Measurements from ENCODE around the gene ELOVL5.
"Not testable (repeated sequence)": the region's sequence is repeated elsewhere in the genome, so short reads cannot be mapped to it uniquely, and the experiment has no call there.

Gene ELOVL5

GRCh38 chr6:53325785-53326184 lies 23.0 kb downstream of the ELOVL5 start:
- Histone ChIP-seq H3K27me3 (ENCODE audit: control insufficient read depth in 1 of 2, insufficient read depth in 2 of 2, low read length in 2 of 2) (no peaks in the 10 kb centered on the region), H3K9me3 (ENCODE audit: low read length) (no peaks in the 10 kb centered on the region), H3K36me3 (ENCODE audit: insufficient read depth, low read length) (no peaks in the 10 kb centered on the region), H3K4me1 (ENCODE audit: insufficient read depth, low read length) (peaks cover 49% of the 10 kb centered on the region), H3K4me3 (ENCODE audit: low read depth in 1 of 2, low read length in 2 of 2) (no peak overlapping the region), H3K9ac (ENCODE audit: low read length) (no peak overlapping the region), H3K27ac (ENCODE audit: low read depth, low read length) (peak overlapping the region; percentile 68)

DNA sequence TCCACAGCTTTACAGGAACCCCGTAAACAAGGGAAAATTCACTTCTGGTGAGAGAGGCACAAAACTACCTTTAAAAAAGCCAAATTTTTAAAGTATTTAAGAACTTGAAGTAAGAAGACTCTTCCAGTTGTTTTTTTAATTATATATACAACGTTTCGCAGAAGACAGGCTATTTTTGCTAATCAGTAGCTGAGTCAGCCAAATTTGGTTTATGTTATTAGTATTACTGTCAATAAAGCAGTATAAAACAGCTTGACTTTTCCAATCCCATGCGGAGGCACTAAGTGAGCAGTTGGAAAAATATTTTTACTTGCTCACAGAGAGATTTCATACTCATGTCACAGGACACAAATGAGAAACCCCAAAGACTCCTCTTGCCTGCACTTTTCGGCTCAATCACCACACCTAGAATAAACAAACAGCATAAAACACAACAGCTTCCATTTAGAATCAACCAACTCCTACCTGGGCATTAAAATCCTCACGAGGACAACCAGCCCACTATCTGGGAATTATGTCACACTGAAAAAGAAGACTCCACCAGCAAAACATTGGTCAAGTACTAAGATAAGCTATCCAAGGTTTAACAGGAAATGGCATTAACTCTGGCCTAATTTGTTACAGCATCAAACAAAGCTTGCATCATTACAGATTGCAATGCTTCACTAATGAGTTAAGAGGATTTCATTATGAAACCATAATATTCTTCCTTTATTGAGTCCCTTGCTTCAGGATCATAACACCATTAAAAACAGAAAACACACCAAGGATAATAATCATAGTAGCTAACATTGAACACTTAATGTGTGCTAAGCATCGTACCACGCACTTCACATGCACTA lies 26.3 kb downstream of the ELOVL5 start:
- H3K27me3 ChIP-seq (ENCODE audit: control insufficient read depth in 1 of 2, insufficient read depth in 2 of 2, low read length in 2 of 2) = no peaks in the 10 kb centered on the region
- H3K27ac ChIP-seq (ENCODE audit: low read depth, low read length) = peak overlapping the region; percentile 0
- no peaks in the 10 kb centered on the region for H3K36me3 ChIP-seq (ENCODE audit: insufficient read depth, low read length)
- no peak overlapping the region for H3K9ac ChIP-seq (ENCODE audit: low read length)
- peaks cover 39% of the 10 kb centered on the region for H3K4me1 ChIP-seq (ENCODE audit: insufficient read depth, low read length)
- H3K9me3 ChIP-seq (ENCODE audit: low read length) = no peaks in the 10 kb centered on the region
- no peak overlapping the region for H3K4me3 ChIP-seq (ENCODE audit: low read depth in 1 of 2, low read length in 2 of 2)

GRCh38 chr6:53321701-53322100 lies 27.0 kb downstream of the ELOVL5 start:
- peak overlapping the region in 1 of 2 donors; percentile 1 for H3K4me3 ChIP-seq (ENCODE audit: low read depth in 1 of 2, low read length in 2 of 2)
- no peaks in the 10 kb centered on the region for H3K36me3 ChIP-seq (ENCODE audit: insufficient read depth, low read length)
- H3K4me1 ChIP-seq (ENCODE audit: insufficient read depth, low read length) = peaks cover 34% of the 10 kb centered on the region
- no peak overlapping the region for H3K9ac ChIP-seq (ENCODE audit: low read length)
- H3K27me3 ChIP-seq (ENCODE audit: control insufficient read depth in 1 of 2, insufficient read depth in 2 of 2, low read length in 2 of 2) = no peaks in the 10 kb centered on the region
- H3K27ac ChIP-seq (ENCODE audit: low read depth, low read length) = peak overlapping the region; percentile 0
- no peaks in the 10 kb centered on the region for H3K9me3 ChIP-seq (ENCODE audit: low read length)

- Histone ChIP-seq H3K9me3 (ENCODE audit: low read length) (no peaks in the 10 kb centered on the region), H3K9ac (ENCODE audit: low read length) (no peak overlapping the region), H3K36me3 (ENCODE audit: insufficient read depth, low read length) (no peaks in the 10 kb centered on the region), H3K27ac (ENCODE audit: low read depth, low read length) (no peak overlapping the region), H3K4me1 (ENCODE audit: insufficient read depth, low read length) (peaks cover 35% of the 10 kb centered on the region), H3K27me3 (ENCODE audit: control insufficient read depth in 1 of 2, insufficient read depth in 2 of 2, low read length in 2 of 2) (no peaks in the 10 kb centered on the region), H3K4me3 (ENCODE audit: low read depth in 1 of 2, low read length in 2 of 2) (no peak overlapping the region)
Observed at GRCh38 chr6:53320964-53321363, 27.8 kb downstream of the ELOVL5 start.

DNA sequence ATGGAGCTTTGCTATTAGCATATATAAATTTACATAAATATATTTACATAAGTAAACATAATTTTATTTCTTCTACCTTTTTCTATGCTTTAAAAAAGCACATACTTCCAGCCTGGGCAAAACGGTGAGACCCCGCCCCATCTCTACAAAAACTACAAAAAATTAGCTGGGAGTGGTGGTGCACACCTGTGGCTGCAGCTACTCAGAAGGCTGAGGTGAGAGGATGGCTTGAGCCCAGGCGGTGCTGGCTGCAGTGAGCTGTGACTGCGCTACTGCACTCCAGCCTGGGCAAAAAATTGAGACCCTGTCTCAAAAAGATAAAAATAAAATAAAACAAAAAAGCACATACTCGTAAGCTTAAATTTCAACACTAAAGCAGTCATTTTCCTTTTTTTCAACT lies 30.3 kb downstream of the ELOVL5 start:
- Histone ChIP-seq H3K27ac (ENCODE audit: low read depth, low read length) (no peak overlapping the region), H3K4me1 (ENCODE audit: insufficient read depth, low read length) (peaks cover 46% of the 10 kb centered on the region), H3K4me3 (ENCODE audit: low read depth in 1 of 2, low read length in 2 of 2) (no peak overlapping the region), H3K36me3 (ENCODE audit: insufficient read depth, low read length) (no peaks in the 10 kb centered on the region), H3K27me3 (ENCODE audit: control insufficient read depth in 1 of 2, insufficient read depth in 2 of 2, low read length in 2 of 2) (no peaks in the 10 kb centered on the region), H3K9ac (ENCODE audit: low read length) (no peak overlapping the region), H3K9me3 (ENCODE audit: low read length) (no peaks in the 10 kb centered on the region)

GRCh38 chr6:53317861-53318260 lies 30.9 kb downstream of the ELOVL5 start:
- no peaks in the 10 kb centered on the region for H3K27me3 ChIP-seq (ENCODE audit: control insufficient read depth in 1 of 2, insufficient read depth in 2 of 2, low read length in 2 of 2)
- no peak overlapping the region for H3K4me3 ChIP-seq (ENCODE audit: low read depth in 1 of 2, low read length in 2 of 2)
- H3K36me3 ChIP-seq (ENCODE audit: insufficient read depth, low read length) = no peaks in the 10 kb centered on the region
- no peaks in the 10 kb centered on the region for H3K9me3 ChIP-seq (ENCODE audit: low read length)
- H3K27ac ChIP-seq (ENCODE audit: low read depth, low read length) = no peak overlapping the region
- H3K4me1 ChIP-seq (ENCODE audit: insufficient read depth, low read length) = peaks cover 46% of the 10 kb centered on the region
- H3K9ac ChIP-seq (ENCODE audit: low read length) = no peak overlapping the region

- not testable (repeated sequence) for H3K27me3 ChIP-seq (ENCODE audit: control insufficient read depth in 1 of 2, insufficient read depth in 2 of 2, low read length in 2 of 2); H3K27ac ChIP-seq (ENCODE audit: low read depth, low read length); H3K4me3 ChIP-seq (ENCODE audit: low read depth in 1 of 2, low read length in 2 of 2); H3K36me3 ChIP-seq (ENCODE audit: insufficient read depth, low read length); H3K9me3 ChIP-seq (ENCODE audit: low read length); H3K9ac ChIP-seq (ENCODE audit: low read length)
- H3K4me1 ChIP-seq (ENCODE audit: insufficient read depth, low read length) = peaks cover 46% of the 10 kb centered on the region
Observed at GRCh38 chr6:53317299-53317698, 31.5 kb downstream of the ELOVL5 start.

DNA sequence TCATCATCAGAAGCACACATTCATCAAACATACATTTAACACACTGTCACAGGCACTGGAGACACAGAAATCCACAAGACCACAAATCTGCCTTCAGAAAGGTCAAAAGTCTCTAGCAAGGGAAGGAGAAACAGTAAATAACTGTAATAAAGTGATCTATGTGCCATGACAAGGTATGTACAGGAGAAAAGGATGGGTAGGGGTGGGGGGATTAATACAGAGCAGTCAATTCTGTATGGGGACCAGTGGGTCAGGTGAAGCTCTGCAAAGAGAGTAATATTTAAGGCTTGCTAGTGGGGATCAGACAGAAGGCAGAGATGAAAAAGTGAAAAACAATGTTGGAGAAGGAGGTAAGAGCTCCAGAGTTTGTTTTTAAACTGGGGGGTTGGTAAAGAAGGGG lies 32.6 kb downstream of the ELOVL5 start:
- no peak overlapping the region for H3K4me3 ChIP-seq (ENCODE audit: low read depth in 1 of 2, low read length in 2 of 2)
- H3K4me1 ChIP-seq (ENCODE audit: insufficient read depth, low read length) = peaks cover 40% of the 10 kb centered on the region
- no peak overlapping the region for H3K9ac ChIP-seq (ENCODE audit: low read length)
- H3K9me3 ChIP-seq (ENCODE audit: low read length) = no peaks in the 10 kb centered on the region
- no peak overlapping the region for H3K27ac ChIP-seq (ENCODE audit: low read depth, low read length)
- H3K27me3 ChIP-seq (ENCODE audit: control insufficient read depth in 1 of 2, insufficient read depth in 2 of 2, low read length in 2 of 2) = no peaks in the 10 kb centered on the region
- no peaks in the 10 kb centered on the region for H3K36me3 ChIP-seq (ENCODE audit: insufficient read depth, low read length)

DNA sequence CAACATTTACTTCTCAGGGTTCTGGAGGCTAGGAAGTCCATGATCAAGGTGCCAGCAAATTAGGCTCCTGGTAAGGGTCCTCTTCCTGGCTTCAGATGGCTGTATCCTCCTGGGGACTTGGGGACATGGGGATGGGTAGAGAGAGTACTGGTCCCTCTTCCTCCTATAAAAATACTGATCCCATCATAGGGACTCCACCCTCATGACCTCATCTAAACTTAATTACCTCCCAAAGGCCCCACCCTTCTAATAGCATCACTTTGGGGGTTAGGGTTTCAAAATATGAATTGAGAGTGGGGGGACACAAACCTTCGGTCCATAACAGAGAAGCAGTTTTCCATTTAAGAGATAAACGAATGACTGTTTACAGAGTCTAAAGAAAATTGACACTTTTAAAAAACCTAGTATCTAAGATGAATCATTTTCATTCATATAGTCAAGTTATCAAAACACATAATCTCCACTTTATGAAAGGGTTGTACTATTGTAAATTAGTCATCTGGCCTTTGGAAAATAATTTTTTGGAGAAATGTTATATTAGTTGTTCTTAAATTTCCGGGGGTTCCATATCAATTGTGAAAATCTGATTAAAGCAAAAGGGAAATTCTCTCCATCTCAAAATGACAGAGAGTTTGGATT lies 33.5 kb downstream of the ELOVL5 start:
- Histone ChIP-seq H3K36me3 (ENCODE audit: insufficient read depth, low read length) (no peaks in the 10 kb centered on the region), H3K4me3 (ENCODE audit: low read depth in 1 of 2, low read length in 2 of 2) (no peak overlapping the region), H3K27me3 (ENCODE audit: control insufficient read depth in 1 of 2, insufficient read depth in 2 of 2, low read length in 2 of 2) (no peaks in the 10 kb centered on the region), H3K9me3 (ENCODE audit: low read length) (no peaks in the 10 kb centered on the region), H3K4me1 (ENCODE audit: insufficient read depth, low read length) (peaks cover 36% of the 10 kb centered on the region), H3K27ac (ENCODE audit: low read depth, low read length) (no peak overlapping the region), H3K9ac (ENCODE audit: low read length) (no peak overlapping the region)

DNA sequence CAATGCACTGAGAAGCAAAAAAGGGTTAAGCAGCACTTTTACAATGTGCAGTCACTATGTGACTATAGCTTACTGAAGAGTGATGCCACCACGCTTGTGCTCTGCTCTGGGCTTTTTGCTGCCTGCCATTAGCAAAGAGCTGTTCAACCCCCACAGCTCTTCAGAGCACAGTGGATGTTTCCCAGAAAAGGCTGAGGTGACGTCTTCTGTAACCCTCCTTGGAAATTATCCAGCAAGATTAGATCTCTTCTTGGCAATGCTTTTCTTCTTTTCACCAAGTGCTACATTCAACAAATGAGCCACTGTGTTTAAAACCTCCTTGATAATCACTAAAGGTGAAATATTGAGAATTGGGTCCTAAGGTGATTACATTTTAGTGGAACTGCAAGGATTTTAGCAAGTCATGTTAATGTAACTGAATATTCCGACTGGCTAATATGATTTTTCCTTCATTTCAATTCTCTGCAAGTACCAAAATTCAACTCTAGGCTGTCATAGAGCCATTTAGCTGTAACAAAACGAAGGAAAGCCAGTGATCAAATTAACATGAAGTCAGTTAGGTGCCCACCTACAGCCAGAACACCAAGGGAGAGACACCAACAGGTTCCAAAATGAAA lies 34.9 kb downstream of the ELOVL5 start:
- Histone ChIP-seq H3K9me3 (ENCODE audit: low read length) (no peaks in the 10 kb centered on the region), H3K4me1 (ENCODE audit: insufficient read depth, low read length) (peaks cover 46% of the 10 kb centered on the region), H3K9ac (ENCODE audit: low read length) (no peak overlapping the region), H3K27me3 (ENCODE audit: control insufficient read depth in 1 of 2, insufficient read depth in 2 of 2, low read length in 2 of 2) (no peaks in the 10 kb centered on the region), H3K4me3 (ENCODE audit: low read depth in 1 of 2, low read length in 2 of 2) (no peak overlapping the region), H3K27ac (ENCODE audit: low read depth, low read length) (no peak overlapping the region), H3K36me3 (ENCODE audit: insufficient read depth, low read length) (no peaks in the 10 kb centered on the region)

- no peaks in the 10 kb centered on the region for H3K9me3 ChIP-seq (ENCODE audit: low read length)
- no peaks in the 10 kb centered on the region for H3K36me3 ChIP-seq (ENCODE audit: insufficient read depth, low read length)
- H3K4me1 ChIP-seq (ENCODE audit: insufficient read depth, low read length) = peaks cover 52% of the 10 kb centered on the region
- H3K4me3 ChIP-seq (ENCODE audit: low read depth in 1 of 2, low read length in 2 of 2) = no peak overlapping the region
- no peak overlapping the region for H3K27ac ChIP-seq (ENCODE audit: low read depth, low read length)
- H3K9ac ChIP-seq (ENCODE audit: low read length) = no peak overlapping the region
- H3K27me3 ChIP-seq (ENCODE audit: control insufficient read depth in 1 of 2, insufficient read depth in 2 of 2, low read length in 2 of 2) = no peaks in the 10 kb centered on the region
Observed at GRCh38 chr6:53312355-53312754, 36.4 kb downstream of the ELOVL5 start.
